PFSK-1 (cell line): ENCODE measurements around the gene GJA4.

Experiments used
- FOXP2 ChIP-seq: optimal IDR thresholded peaks from 2 replicates; pipeline ENCODE3; 2011; ENCODE audit warnings: borderline replicate concordance, control low read depth, inconsistent platforms; ENCODE audit not compliant: insufficient read depth; ENCODE audit errors: extremely low read length, extremely low read depth
- POLR2AphosphoS5 ChIP-seq: IDR thresholded peaks from 2 replicates; pipeline ENCODE4 v1.6.1; 2012; ENCODE audit warnings: low read depth, mild to moderate bottlenecking, control low read depth, low read length, moderate library complexity
- REST ChIP-seq, 2 experiments: IDR thresholded peaks; 2 replicates each; pipeline versions ENCODE4 v1.6.1 to v1.8.0; 2011 to 2012; ENCODE audit warnings: low read depth in 2 of 2, low read length in 2 of 2, control low read depth in 1 of 2, inconsistent platforms in 1 of 2, mild to moderate bottlenecking in 1 of 2, moderate library complexity in 1 of 2; ENCODE audit not compliant: insufficient read depth in 1 of 2
- SIN3A ChIP-seq: IDR thresholded peaks from 2 replicates; pipeline ENCODE4 v1.6.1; 2012; ENCODE audit warnings: mild to moderate bottlenecking, low read length, moderate library complexity, borderline replicate concordance; ENCODE audit not compliant: insufficient read depth
- TAF1 ChIP-seq: IDR thresholded peaks from 2 replicates; pipeline ENCODE4 v1.6.1; 2012; ENCODE audit warnings: low read length, control low read depth, borderline replicate concordance; ENCODE audit not compliant: insufficient read depth

Gene GJA4

DNA sequence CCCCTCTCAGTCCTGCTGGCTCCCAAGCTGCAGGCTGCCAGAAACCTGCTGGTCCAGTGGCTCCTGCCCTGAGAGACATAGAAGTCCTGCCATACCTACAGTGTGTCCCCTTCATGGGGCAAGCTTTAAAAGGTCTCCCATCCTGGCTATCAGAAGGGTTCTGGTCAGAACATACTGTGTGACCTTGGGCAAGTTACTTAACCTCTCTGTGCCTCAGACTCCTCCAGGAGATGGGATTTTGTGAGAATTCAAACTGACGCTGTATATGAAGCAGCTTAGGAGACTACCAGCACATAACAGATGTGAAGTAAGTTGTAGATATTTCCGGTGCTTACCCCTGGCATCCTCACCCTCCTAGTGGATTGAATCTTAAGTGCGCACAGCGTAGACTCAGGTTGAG lies 46.7 kb upstream of the GJA4 start:
- no peak for TF ChIP-seq FOXP2
- TF ChIP-seq TAF1: no peak
- no peak for TF ChIP-seq REST (IDR thresholded peaks at IDR 0.05; ENCODE audit: insufficient read depth in 1 of 2, low read depth in 2 of 2, low read length in 2 of 2)
- TF ChIP-seq POLR2AphosphoS5: no peak
- no peak for TF ChIP-seq SIN3A

DNA sequence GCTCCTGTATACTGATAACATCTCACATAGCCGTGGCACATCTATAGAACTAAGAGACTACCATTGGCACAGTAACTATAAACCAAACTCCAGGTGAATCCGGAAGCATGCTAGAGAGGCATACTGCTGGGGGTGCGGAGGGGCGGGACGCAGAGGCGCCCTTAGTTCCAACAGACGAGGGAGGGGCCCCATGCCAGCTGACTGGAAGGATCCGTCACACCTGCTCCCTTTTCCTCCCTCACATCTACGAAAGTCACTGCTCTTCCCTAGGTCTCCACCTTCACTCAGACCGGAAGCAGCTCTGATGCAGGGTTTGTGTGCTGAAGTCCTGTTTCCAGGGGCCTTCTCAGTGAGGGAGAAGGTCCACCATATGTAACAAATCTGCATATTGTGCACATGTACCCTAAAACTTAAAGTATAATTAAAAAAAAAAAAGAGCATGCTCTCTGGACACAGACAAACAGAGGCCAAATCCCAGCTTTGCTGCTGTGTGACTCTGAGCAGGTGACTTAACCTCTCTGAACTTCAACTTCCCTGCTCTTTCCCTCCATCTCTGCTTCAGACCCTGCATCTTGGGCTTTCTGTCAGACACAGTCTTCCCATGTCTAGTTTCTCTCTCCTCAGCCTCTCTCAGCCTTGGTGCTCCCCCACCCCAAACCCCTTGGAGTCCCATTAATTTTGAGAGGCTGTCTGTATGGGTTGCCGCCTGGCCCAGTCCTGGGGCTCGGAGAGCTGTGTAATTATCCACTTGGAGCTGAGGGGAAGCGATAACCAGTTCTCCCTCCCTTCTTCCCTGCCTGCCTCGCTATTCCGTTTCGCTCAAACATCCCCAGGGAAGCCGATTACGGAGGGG lies 45.8 kb upstream of the GJA4 start:
- TF ChIP-seq REST (IDR thresholded peaks at IDR 0.05; ENCODE audit: insufficient read depth in 1 of 2, low read depth in 2 of 2, low read length in 2 of 2): no peak
- TF ChIP-seq TAF1: no peak
- no peak for TF ChIP-seq FOXP2
- TF ChIP-seq POLR2AphosphoS5: no peak
- no peak for TF ChIP-seq SIN3A

DNA sequence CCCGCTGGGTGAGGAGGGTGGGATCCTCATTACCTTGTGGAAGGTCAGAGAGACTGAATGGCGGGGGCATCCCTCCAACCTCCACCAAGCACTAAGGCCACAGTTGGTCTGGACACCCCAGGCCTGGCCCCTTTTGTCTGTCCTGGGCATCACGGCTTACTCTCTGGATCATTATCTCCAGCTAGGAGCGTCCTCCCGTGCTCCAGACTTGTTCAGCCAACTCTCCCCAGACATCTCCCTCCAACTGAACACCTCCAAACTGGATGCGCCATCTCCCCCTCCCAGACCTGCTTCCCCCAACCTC lies 45.2 kb upstream of the GJA4 start:
- TF ChIP-seq FOXP2 (no peak), TAF1 (no peak), POLR2AphosphoS5 (no peak), REST (IDR thresholded peaks at IDR 0.05; ENCODE audit: insufficient read depth in 1 of 2, low read depth in 2 of 2, low read length in 2 of 2) (no peak), SIN3A (no peak)

DNA sequence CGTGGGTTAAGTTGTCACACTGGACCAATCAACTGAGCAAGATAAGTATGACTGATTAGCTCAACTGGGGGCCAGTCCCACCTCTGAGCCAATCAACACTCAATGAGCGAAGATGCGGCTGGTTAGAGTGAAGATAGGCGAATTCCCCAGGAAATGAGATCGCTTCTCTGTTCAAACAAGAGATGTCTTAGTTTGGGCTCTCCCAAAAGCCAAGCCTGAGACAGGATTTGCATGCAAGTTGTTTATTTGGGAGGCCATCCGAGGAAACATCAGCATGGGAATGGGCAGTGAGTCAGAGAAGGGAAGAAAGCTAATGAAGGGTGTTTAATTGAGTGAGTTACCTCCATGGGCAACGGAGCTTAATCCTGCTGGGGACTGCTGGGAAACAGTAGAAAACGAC lies 42.8 kb upstream of the GJA4 start:
- TF ChIP-seq FOXP2 (no peak), POLR2AphosphoS5 (no peak), SIN3A (no peak), TAF1 (no peak), REST (IDR thresholded peaks at IDR 0.05; ENCODE audit: insufficient read depth in 1 of 2, low read depth in 2 of 2, low read length in 2 of 2) (no peak)
